GM23338 (cell line): ENCODE measurements around the gene EPHB2.

Experiments
- CTCF ChIP-seq, 2 experiments: fragments of 200-600 bp in 1 of 2; sonication (generic) in 1 of 2; conservative IDR thresholded peaks; 2 replicates each; pipeline versions ENCODE4 v1.5.1 to v1.6.1; 2016 to 2017; ENCODE audit warnings: antibody characterized with exemption in 2 of 2, low read depth in 2 of 2, mild to moderate bottlenecking in 2 of 2, moderate library complexity in 1 of 2
- JUNB ChIP-seq: IDR thresholded peaks from one replicate; pipeline ENCODE4 v1.6.1; 2016; ENCODE audit warnings: antibody characterized with exemption; ENCODE audit not compliant: unreplicated experiment
- POLR2AphosphoS5 ChIP-seq: IDR thresholded peaks from 2 replicates; pipeline ENCODE4 v1.6.1; 2016; ENCODE audit warnings: antibody characterized with exemption, low read depth
- REST ChIP-seq: IDR thresholded peaks from one replicate; pipeline ENCODE4 v1.6.1; 2018; ENCODE audit warnings: antibody characterized with exemption; ENCODE audit not compliant: unreplicated experiment

GRCh38 chr1:22949822-22950331, 239.2 kb downstream of the EPHB2 start:
- TF ChIP-seq CTCF (conservative IDR thresholded peaks at IDR 0.05; ENCODE audit: low read depth in 2 of 2) (no peak), POLR2AphosphoS5 (no peak), REST (no peak), JUNB (no peak)
